C4-2B (cell line): Measurements from ENCODE around the gene UBE2B.
"Not testable (repeated sequence)": the region's sequence is repeated elsewhere in the genome, so short reads cannot be mapped to it uniquely, and the experiment has no call there.

Experiments used
- H3K27ac ChIP-seq: fragments of 450-650 bp; 2 replicates; pipeline ENCODE4 v1.5.1; 2017
- ZFX ChIP-seq: fragments of 450-650 bp; IDR thresholded peaks from 2 replicates; pipeline ENCODE4 v1.6.1; 2017
- TF ChIP-seq, protein P1 (sequence below): fragments of 450-650 bp; conservative IDR thresholded peaks from 2 replicates; pipeline ENCODE4 v1.5.1; 2017; ENCODE audit warnings: mild to moderate bottlenecking

UBE2B gene

GRCh38 chr5:134365604-134366003, 5.8 kb upstream of the UBE2B start:
- H3K27ac ChIP-seq: no peak overlapping the region
- TF ChIP-seq, protein P1, sequence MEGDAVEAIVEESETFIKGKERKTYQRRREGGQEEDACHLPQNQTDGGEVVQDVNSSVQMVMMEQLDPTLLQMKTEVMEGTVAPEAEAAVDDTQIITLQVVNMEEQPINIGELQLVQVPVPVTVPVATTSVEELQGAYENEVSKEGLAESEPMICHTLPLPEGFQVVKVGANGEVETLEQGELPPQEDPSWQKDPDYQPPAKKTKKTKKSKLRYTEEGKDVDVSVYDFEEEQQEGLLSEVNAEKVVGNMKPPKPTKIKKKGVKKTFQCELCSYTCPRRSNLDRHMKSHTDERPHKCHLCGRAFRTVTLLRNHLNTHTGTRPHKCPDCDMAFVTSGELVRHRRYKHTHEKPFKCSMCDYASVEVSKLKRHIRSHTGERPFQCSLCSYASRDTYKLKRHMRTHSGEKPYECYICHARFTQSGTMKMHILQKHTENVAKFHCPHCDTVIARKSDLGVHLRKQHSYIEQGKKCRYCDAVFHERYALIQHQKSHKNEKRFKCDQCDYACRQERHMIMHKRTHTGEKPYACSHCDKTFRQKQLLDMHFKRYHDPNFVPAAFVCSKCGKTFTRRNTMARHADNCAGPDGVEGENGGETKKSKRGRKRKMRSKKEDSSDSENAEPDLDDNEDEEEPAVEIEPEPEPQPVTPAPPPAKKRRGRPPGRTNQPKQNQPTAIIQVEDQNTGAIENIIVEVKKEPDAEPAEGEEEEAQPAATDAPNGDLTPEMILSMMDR: no peak
- TF ChIP-seq ZFX: no peak

GRCh38 chr5:134370311-134370870, 978 bp upstream of the UBE2B start:
- TF ChIP-seq, protein P1: no peak
- no peak for TF ChIP-seq ZFX
- peak overlapping the region; percentile 88 for H3K27ac ChIP-seq

- H3K27ac ChIP-seq: peak overlapping the region; percentile 88
- peak; percentile 4; the same call in 1 of the 2 replicates for TF ChIP-seq ZFX
- TF ChIP-seq, protein P1: no peak
Observed at GRCh38 chr5:134371834-134372340, 518 bp downstream of the UBE2B start.

DNA sequence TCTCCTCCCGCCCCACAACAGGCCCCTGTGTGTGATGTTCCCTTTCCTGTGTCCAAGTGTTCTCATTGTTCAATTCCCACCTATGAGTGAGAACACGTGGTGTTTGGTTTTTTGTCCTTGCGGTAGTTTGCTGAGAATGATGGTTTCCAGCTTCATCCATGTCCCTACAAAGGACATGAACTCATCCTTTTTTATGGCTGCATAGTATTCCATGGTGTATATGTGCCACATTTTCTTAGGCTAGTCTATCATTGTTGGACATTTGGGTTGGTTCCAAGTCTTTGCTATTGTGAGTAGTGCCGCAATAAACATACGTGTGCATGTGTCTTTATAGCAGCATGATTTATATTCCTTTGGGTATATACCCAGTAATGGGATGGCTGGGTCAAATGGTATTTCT, 2.3 kb downstream of the UBE2B start:
- not testable (repeated sequence) for H3K27ac ChIP-seq

- TF ChIP-seq, protein P1: no peak; the same call in 1 of the 2 replicates
- TF ChIP-seq ZFX: no peak
- no peak overlapping the region for H3K27ac ChIP-seq
Observed at GRCh38 chr5:134374232-134374631, 2.9 kb downstream of the UBE2B start.

DNA sequence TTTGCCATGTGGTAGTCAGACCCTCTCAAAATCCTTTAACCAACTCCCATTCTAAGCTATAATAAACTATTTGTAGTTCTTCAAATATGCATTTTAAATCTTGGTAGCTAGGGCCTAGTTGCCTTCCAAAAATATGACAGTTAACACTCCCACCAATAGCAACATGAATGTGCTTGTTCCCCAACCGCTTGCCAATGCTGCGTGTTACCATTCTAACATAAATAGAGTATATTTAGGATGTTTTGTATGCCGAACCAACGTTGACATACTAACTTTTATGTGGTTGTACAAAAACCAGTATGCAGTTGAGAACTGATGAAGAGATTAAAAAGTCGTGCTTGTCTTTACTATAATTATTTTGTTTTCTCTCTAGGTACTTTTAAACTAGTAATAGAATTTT, 9.0 kb downstream of the UBE2B start:
- no peak overlapping the region for H3K27ac ChIP-seq
- TF ChIP-seq, protein P1: no peak
- TF ChIP-seq ZFX: no peak

- not testable (repeated sequence) for H3K27ac ChIP-seq
Observed at GRCh38 chr5:134382204-134382603, 10.8 kb downstream of the UBE2B start.

GRCh38 chr5:134383980-134384697, 12.8 kb downstream of the UBE2B start:
- H3K27ac ChIP-seq: no peak overlapping the region
- TF ChIP-seq, protein P1: no peak
- TF ChIP-seq ZFX: no peak
